ENCODE data around the gene FOXI1.

FOXI1 gene

GRCh38 chr5:170105642-170106611 lies at the start of gene FOXI1:
Gene FOXI1 (plus strand): TSS chr5:170105897. CDS start chr5:170105958, 61 bp downstream.
- no peak for TF ChIP-seq CTCF (conservative IDR thresholded peaks at IDR 0.05; ENCODE audit: low read length)
- no peak for DNase-seq (ENCODE audit: low read depth)

GRCh38 chr5:170056561-170057267 lies 49.0 kb upstream of the FOXI1 start:
- no peak overlapping the region for H3K4me3 ChIP-seq (ENCODE audit: low read length)
- TF ChIP-seq CTCF (conservative IDR thresholded peaks at IDR 0.05; ENCODE audit: low read length) = no peak
- DNase-seq (ENCODE audit: low read depth) = no peak

More at GRCh38 chr5:170105642-170106611, at the start of gene FOXI1:
- H3K4me3 ChIP-seq (ENCODE audit: low read length) = no peak within 1 kb of the TSS

GRCh38 chr5:170057311-170057710 lies 48.4 kb upstream of the FOXI1 start:
- no peak for DNase-seq (ENCODE audit: low read depth)
- H3K4me3 ChIP-seq (ENCODE audit: low read length) = no peak overlapping the region
- TF ChIP-seq CTCF (conservative IDR thresholded peaks at IDR 0.05; ENCODE audit: low read length) = no peak

GRCh38 chr5:170059221-170059620 lies 46.5 kb upstream of the FOXI1 start:
- no peak for TF ChIP-seq CTCF (conservative IDR thresholded peaks at IDR 0.05; ENCODE audit: low read length)
- no peak for DNase-seq (ENCODE audit: low read depth)
- H3K4me3 ChIP-seq (ENCODE audit: low read length) = no peak overlapping the region

- no peak for TF ChIP-seq CTCF (conservative IDR thresholded peaks at IDR 0.05; ENCODE audit: low read length)
These were observed 38.5 kb upstream of the FOXI1 start for GRCh38 chr5:170067152-170067551.

GRCh38 chr5:170067574-170068170 lies 38.0 kb upstream of the FOXI1 start:
- DNase-seq (ENCODE audit: low read depth) = no peak
- no peak for TF ChIP-seq CTCF (conservative IDR thresholded peaks at IDR 0.05; ENCODE audit: low read length)
- H3K4me3 ChIP-seq (ENCODE audit: low read length) = no peak overlapping the region

More at GRCh38 chr5:170067152-170067551, 38.5 kb upstream of the FOXI1 start:
- no peak for DNase-seq (ENCODE audit: low read depth)
- no peak overlapping the region for H3K4me3 ChIP-seq (ENCODE audit: low read length)

Measured in AG10803 (cell line).